K562 (cell line): ENCODE data around the gene C12orf42. TPM values are rescaled to one million over a fixed set of nuclear protein-coding genes. Genes with fewer than 3 reads are reported as not detected.

Experiments used
- ATAC-seq: fragments of 200-7000 bp; cut with Tn5 transposase; 3 replicates; pipeline ENCODE4 v1.9.1; 2020; ENCODE audit warnings: moderate library complexity
- BruUV-seq: library from RNA; stranded (reverse); fragments of 400-500 nt; replicated peaks from 2 replicates; lab custom pipeline; 2021; lab: Mats Ljungman, UMichigan
- CTCF ChIA-PET: fragments of 300-600 bp; formaldehyde crosslinking; extraction: SDS; loops from one replicate; lab custom pipeline; 2021; ENCODE audit warnings: low intra/inter-chr PET ratio; lab: Yijun Ruan, JAX
- POLR2A ChIA-PET: fragments of 300-600, 350-650 bp; sonication (Branson Sonifier 250); formaldehyde crosslinking; extraction: SDS; loops from one replicate; lab custom pipeline; 2021; ENCODE audit warnings: antibody characterized with exemption, inconsistent platforms; lab: Yijun Ruan, JAX
- DNase-seq, 4 experiments: peaks; one replicate each; pipeline versions ENCODE4 v3.0.0 to v3.0.0-alpha.2; 2011 to 2018; ENCODE audit warnings: low spot score in 3 of 4, mixed read lengths in 3 of 4; ENCODE audit errors: extremely low read depth in 1 of 4
- FAIRE-seq: peaks from 2 replicates; lab custom pipeline; 2011; peaks lifted over from hg19 to GRCh38; lab: Jason Lieb, UNC
- H2AFZ ChIP-seq: 2 replicates; pipeline ENCODE4 v1.6.0; 2011; ENCODE audit warnings: low read depth, low read length, control low read depth, inconsistent platforms
- H3K27ac ChIP-seq: fragments of 200-600 bp; 3 replicates; pipeline ENCODE4 v1.8.0; 2011; ENCODE audit warnings: low read depth, mild to moderate bottlenecking, control low read depth, inconsistent platforms, low read length, moderate library complexity, mixed read lengths; ENCODE audit errors: extremely low read depth
- H3K27me3 ChIP-seq, 2 experiments: fragments of 300-600 bp in 1 of 2; 2 replicates in 1 of 2; 3 replicates in 1 of 2; pipeline versions ENCODE4 v1.6.0 to v1.8.0; 2011; ENCODE audit warnings: inconsistent platforms in 2 of 2, low read length in 2 of 2, mild to moderate bottlenecking in 1 of 2, mixed read lengths in 1 of 2, moderate library complexity in 1 of 2; ENCODE audit not compliant: control insufficient read depth in 2 of 2, insufficient read depth in 2 of 2
- H3K36me3 ChIP-seq: fragments of 300-600 bp; 3 replicates; pipeline ENCODE4 v1.8.0; 2011; ENCODE audit warnings: mild to moderate bottlenecking, low read length, inconsistent platforms; ENCODE audit not compliant: control insufficient read depth, insufficient read depth
- H3K4me1 ChIP-seq, 2 experiments: fragments of 200-600 bp in 1 of 2; replicated peaks in 1 of 2; 2 replicates in 1 of 2; 3 replicates in 1 of 2; pipeline versions ENCODE4 v1.5.1 to v1.8.0; 2011; ENCODE audit warnings: inconsistent platforms in 2 of 2, low read length in 2 of 2, mild to moderate bottlenecking in 1 of 2, mixed read lengths in 1 of 2, moderate library complexity in 1 of 2; ENCODE audit not compliant: control insufficient read depth in 2 of 2, insufficient read depth in 2 of 2
- H3K4me2 ChIP-seq: 2 replicates; pipeline ENCODE4 v1.6.1; 2011; ENCODE audit warnings: low read length, control low read depth, inconsistent platforms, mixed read lengths; ENCODE audit not compliant: insufficient read depth
- H3K4me3 ChIP-seq: fragments of 200-600 bp; sonication (generic), shearing (Covaris generic); 2 replicates; pipeline ENCODE4 v1.5.1; 2016; ENCODE audit warnings: control low read depth, inconsistent platforms
- H3K79me2 ChIP-seq: fragments of 200-600 bp; 3 replicates; pipeline ENCODE4 v1.8.0; 2011; ENCODE audit warnings: low read length, inconsistent platforms; ENCODE audit not compliant: control insufficient read depth, insufficient read depth
- H3K9ac ChIP-seq, 2 experiments: 2 replicates each; pipeline versions ENCODE4 v1.6.0 to v1.6.1; 2011; ENCODE audit warnings: low read depth in 2 of 2, low read length in 2 of 2, control low read depth in 1 of 2, inconsistent platforms in 1 of 2, mild to moderate bottlenecking in 1 of 2, mixed read lengths in 1 of 2; ENCODE audit not compliant: insufficient read depth in 1 of 2
- H3K9me1 ChIP-seq: one replicate; pipeline ENCODE4 v1.6.0; 2011; ENCODE audit warnings: inconsistent platforms, mild to moderate bottlenecking, low read length, moderate library complexity; ENCODE audit not compliant: control insufficient read depth, insufficient read depth
- H3K9me3 ChIP-seq: replicated peaks from 2 replicates; pipeline ENCODE4 v1.5.1; 2011; ENCODE audit warnings: low read depth, low read length, inconsistent platforms; ENCODE audit not compliant: control insufficient read depth, insufficient read depth
- H4K20me1 ChIP-seq: replicated peaks from 2 replicates; pipeline ENCODE4 v1.6.1; 2011; ENCODE audit warnings: low read length, inconsistent platforms, mixed read lengths; ENCODE audit not compliant: control insufficient read depth, insufficient read depth
- CREB1 ChIP-seq, 2 experiments: sonication (generic) in 1 of 2; formaldehyde crosslinking in 1 of 2; IDR thresholded peaks; 2 replicates each; pipeline versions ENCODE4 v1.6.1 to v1.8.0; 2012 to 2022; ENCODE audit warnings: inconsistent platforms in 1 of 2, mild to moderate bottlenecking in 1 of 2, missing genetic modification reagents in 1 of 2, moderate library complexity in 1 of 2
- ETS2 ChIP-seq: IDR thresholded peaks from 2 replicates; pipeline ENCODE4 v1.6.1; 2016; ENCODE audit warnings: borderline replicate concordance, missing genetic modification characterization, mild to moderate bottlenecking, moderate library complexity, missing compliant biosample characterization; ENCODE audit not compliant: poor library complexity, severe bottlenecking
- FOXA1 ChIP-seq: fragments of 450-650 bp; IDR thresholded peaks from 2 replicates; pipeline ENCODE4 v1.6.1; 2016; ENCODE audit warnings: mild to moderate bottlenecking, borderline replicate concordance
- FOXA3 ChIP-seq, 2 experiments: fragments of 450-650 bp in 1 of 2; sonication (generic) in 1 of 2; formaldehyde crosslinking; IDR thresholded peaks in 1 of 2; conservative IDR thresholded peaks in 1 of 2; 2 replicates each; pipeline versions ENCODE4 v1.4.0 to v1.8.0; 2020 to 2022; ENCODE audit warnings: mild to moderate bottlenecking in 2 of 2, missing genetic modification reagents in 1 of 2
- HDAC2 ChIP-seq: fragments of 450-650 bp; IDR thresholded peaks from 2 replicates; pipeline ENCODE4 v1.6.1; 2016; ENCODE audit warnings: mild to moderate bottlenecking
- ILF3 ChIP-seq: fragments of 450-650 bp; IDR thresholded peaks from 2 replicates; pipeline ENCODE4 v1.6.1; 2018; ENCODE audit warnings: antibody characterized with exemption, mild to moderate bottlenecking, moderate library complexity, borderline replicate concordance
- PPARD ChIP-seq: fragments of 250-450 bp; sonication (Bioruptor Pico); IDR thresholded peaks from 2 replicates; pipeline ENCODE4 v1.8.0; 2022; ENCODE audit warnings: inconsistent platforms, mild to moderate bottlenecking, moderate library complexity
- RFX5 ChIP-seq: IDR thresholded peaks from 2 replicates; pipeline ENCODE4 v1.6.1; 2011; ENCODE audit warnings: low read depth, mild to moderate bottlenecking, improper control_type of control experiment, low read length
- RNF2 ChIP-seq: sonication (generic); IDR thresholded peaks from 2 replicates; pipeline ENCODE4 v1.6.1; 2016
- SMARCA5 ChIP-seq: fragments of 450-650 bp; IDR thresholded peaks from 2 replicates; pipeline ENCODE4 v1.6.1; 2016
- SOX6 ChIP-seq: fragments of 450-650 bp; IDR thresholded peaks from 2 replicates; pipeline ENCODE4 v1.6.1; 2014; ENCODE audit warnings: mild to moderate bottlenecking
- XRCC3 ChIP-seq: fragments of 450-650 bp; IDR thresholded peaks from 2 replicates; pipeline ENCODE4 v1.6.1; 2017; ENCODE audit warnings: mild to moderate bottlenecking, moderate library complexity
- ZBTB17 ChIP-seq: fragments of 450-650 bp; formaldehyde crosslinking; IDR thresholded peaks from 2 replicates; pipeline ENCODE4 v1.4.0; 2020; ENCODE audit warnings: mild to moderate bottlenecking
- ZNF384 ChIP-seq: IDR thresholded peaks from 2 replicates; pipeline ENCODE4 v1.6.1; 2012; ENCODE audit warnings: low read depth, low read length, improper control_type of control experiment
- ZNF395 ChIP-seq: fragments of 200-800 bp; sonication (Bioruptor generic); IDR thresholded peaks from 2 replicates; pipeline ENCODE4 v1.6.1; 2017; ENCODE audit warnings: missing genetic modification characterization, missing compliant biosample characterization
- ZNF764 ChIP-seq: fragments of 250-450 bp; sonication (Bioruptor Pico); IDR thresholded peaks from 2 replicates; pipeline ENCODE4 v1.4.0; 2020; ENCODE audit warnings: low read depth, mild to moderate bottlenecking, moderate library complexity
- WGBS: fragments of 100-300 bp; shearing (Covaris generic); methylation state at CpG from one replicate; pipeline ENCODE4 v1.1.6; 2016; ENCODE audit warnings: low coverage, mixed read lengths; ENCODE audit not compliant: insufficient coverage; ENCODE audit errors: missing lambda C conversion rate; 5-methylcytosine and 5-hydroxymethylcytosine counted together
- in situ Hi-C: fragments of 300-500 bp; cut with MboI; formaldehyde crosslinking; loops from 4 replicates; pipeline ENCODE4 v1.15.0; 2018; ENCODE audit warnings: inconsistent platforms, mixed read lengths
- intact Hi-C: fragments of 100-400 bp; cut with micrococcal nuclease; formaldehyde crosslinking; loops from 2 replicates; pipeline ENCODE4 v1.14.2; 2022
- polyA plus RNA-seq, 8 experiments: library from polyadenylated mRNA; depleted of rRNA in 4 of 8; stranded (reverse) in 5 of 8; unstranded in 3 of 8; fragments of >200 nt; fragmentation: Nextera tagmentation in 2 of 8; fragmentation: Illumina TruSeq in 1 of 8; extraction: Ambion mirVana in 2 of 8; extraction: Trizol in 1 of 8; gene quantifications; 2 replicates each; pipeline versions ENCODE4 v1.2.1 to v1.2.3, GENCODE V29; 2011 to 2014; ENCODE audit warnings: inconsistent platforms in 1 of 8, missing spikeins in 1 of 8
- total RNA-seq, 7 experiments: library from RNA; depleted of rRNA in 6 of 7; stranded (reverse); fragments of >200 nt in 6 of 7; fragmentation: Illumina TruSeq in 2 of 7; extraction: Trizol in 2 of 7; gene quantifications; 2 replicates each; pipeline versions ENCODE4 v1.2.1 to v1.2.3, GENCODE V29; 2011 to 2021; ENCODE audit warnings: low replicate concordance in 1 of 7
- TF ChIP-seq, protein P1 (sequence below): fragments of 250-450 bp; sonication (Bioruptor Pico); IDR thresholded peaks from 2 replicates; pipeline ENCODE4 v1.8.0; 2022; ENCODE audit warnings: moderate library complexity, mild to moderate bottlenecking, inconsistent platforms
- TF ChIP-seq, protein P2 (sequence below): IDR thresholded peaks from 2 replicates; pipeline ENCODE4 v1.6.1; 2014; ENCODE audit warnings: antibody characterized with exemption
- TF ChIP-seq, protein P3 (sequence below): sonication (generic); formaldehyde crosslinking; IDR thresholded peaks from 2 replicates; pipeline ENCODE4 v1.8.1; 2023; ENCODE audit warnings: mild to moderate bottlenecking, missing genetic modification reagents, moderate library complexity

The C12orf42 gene
- total and polyA plus RNA-seq, 9 of the 15 experiments (the other 6 are each of a cell fraction or from before 2014, with no cell fraction given) = not detected

DNA sequence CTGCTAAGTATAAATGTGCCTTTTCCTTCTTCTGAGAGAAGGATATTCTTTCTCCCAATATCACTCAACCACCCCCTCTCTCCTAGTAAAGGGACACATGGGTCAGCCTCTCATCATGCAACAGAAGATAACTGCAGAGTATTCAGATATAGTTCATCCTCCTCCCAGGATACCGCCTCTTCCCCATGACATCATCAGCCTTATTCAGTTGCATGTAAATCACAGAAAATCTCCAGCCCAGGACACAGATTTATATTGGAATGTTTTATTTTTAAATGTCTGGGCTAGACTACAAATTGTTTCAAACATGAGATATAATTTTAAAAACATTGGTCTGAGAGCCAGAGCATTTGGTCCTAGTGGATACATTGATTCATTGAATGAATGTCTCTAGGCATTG is 178.5 kb downstream of the C12orf42 start (continued):
- TF ChIP-seq ILF3 (no peak), ETS2 (tag) (no peak)
- TF ChIP-seq, all 486 proteins: peak for 0

DNA sequence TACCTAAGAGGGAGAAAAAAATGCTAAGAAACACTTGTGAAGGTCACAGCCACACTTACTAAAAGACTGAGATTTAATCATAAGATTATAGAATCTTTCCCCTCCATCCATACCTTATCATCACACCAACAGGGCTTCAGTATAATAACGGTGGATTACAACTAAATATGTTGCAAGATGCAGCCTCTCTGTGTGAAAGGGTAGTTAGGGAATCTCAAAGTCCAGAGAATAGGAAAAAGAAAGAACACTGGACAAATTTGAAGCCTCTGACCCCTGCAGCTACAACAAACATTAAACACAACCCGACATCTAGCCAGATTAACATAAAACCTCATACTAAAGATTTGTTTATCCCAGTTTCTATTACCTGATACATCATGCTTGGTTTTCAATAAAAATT is 181.0 kb downstream of the C12orf42 start:
- in situ Hi-C loops = no loop called here
- no peak for ATAC-seq
- H3K27ac ChIP-seq = no peak overlapping the region
- POLR2A ChIA-PET = no interaction called here
- H3K9me1 ChIP-seq = no peaks in the 10 kb centered on the region
- H3K4me2 ChIP-seq = no peak overlapping the region
- CTCF ChIA-PET = no interaction called here
- H3K4me1 ChIP-seq = no peaks in the 10 kb centered on the region
- H4K20me1 ChIP-seq = no peaks in the 10 kb centered on the region
- H3K79me2 ChIP-seq = no peaks in the 10 kb centered on the region
- H3K4me3 ChIP-seq = no peak overlapping the region
- intact Hi-C loops = no loop called here
- no peaks in the 10 kb centered on the region for H3K9me3 ChIP-seq
- no peak for FAIRE-seq
- DNase-seq = no peak
- no TSS peak for BruUV-seq
- TF ChIP-seq, protein P1, sequence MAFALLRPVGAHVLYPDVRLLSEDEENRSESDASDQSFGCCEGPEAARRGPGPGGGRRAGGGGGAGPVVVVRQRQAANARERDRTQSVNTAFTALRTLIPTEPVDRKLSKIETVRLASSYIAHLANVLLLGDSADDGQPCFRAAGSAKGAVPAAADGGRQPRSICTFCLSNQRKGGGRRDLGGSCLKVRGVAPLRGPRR (CRISPR knock-in tag) = no peak
- TF ChIP-seq XRCC3 (no peak), PPARD (no peak), ZBTB17 (no peak), SMARCA5 (no peak), ZNF764 (CRISPR knock-in tag) (no peak), ZNF384 (no peak), RNF2 (no peak), ZNF395 (CRISPR knock-in tag) (no peak), HDAC2 (no peak), CREB1 (IDR thresholded peaks at IDR 0.05) (no peak), CREB1 (CRISPR knock-in tag; IDR thresholded peaks at IDR 0.05) (no peak), FOXA1 (no peak), FOXA3 (CRISPR knock-in tag; conservative IDR thresholded peaks at IDR 0.05 in 1 of 2, IDR thresholded peaks at IDR 0.05 in 1 of 2) (no peak), SOX6 (no peak), RFX5 (no peak)
- TF ChIP-seq, protein P2, sequence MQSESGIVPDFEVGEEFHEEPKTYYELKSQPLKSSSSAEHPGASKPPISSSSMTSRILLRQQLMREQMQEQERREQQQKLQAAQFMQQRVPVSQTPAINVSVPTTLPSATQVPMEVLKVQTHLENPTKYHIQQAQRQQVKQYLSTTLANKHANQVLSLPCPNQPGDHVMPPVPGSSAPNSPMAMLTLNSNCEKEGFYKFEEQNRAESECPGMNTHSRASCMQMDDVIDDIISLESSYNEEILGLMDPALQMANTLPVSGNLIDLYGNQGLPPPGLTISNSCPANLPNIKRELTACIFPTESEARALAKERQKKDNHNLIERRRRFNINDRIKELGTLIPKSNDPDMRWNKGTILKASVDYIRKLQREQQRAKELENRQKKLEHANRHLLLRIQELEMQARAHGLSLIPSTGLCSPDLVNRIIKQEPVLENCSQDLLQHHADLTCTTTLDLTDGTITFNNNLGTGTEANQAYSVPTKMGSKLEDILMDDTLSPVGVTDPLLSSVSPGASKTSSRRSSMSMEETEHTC = no peak
- TF ChIP-seq, protein P3, sequence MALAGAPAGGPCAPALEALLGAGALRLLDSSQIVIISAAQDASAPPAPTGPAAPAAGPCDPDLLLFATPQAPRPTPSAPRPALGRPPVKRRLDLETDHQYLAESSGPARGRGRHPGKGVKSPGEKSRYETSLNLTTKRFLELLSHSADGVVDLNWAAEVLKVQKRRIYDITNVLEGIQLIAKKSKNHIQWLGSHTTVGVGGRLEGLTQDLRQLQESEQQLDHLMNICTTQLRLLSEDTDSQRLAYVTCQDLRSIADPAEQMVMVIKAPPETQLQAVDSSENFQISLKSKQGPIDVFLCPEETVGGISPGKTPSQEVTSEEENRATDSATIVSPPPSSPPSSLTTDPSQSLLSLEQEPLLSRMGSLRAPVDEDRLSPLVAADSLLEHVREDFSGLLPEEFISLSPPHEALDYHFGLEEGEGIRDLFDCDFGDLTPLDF (CRISPR knock-in tag) = no peak
- TF ChIP-seq, all 486 proteins: peak for 0
- Histone ChIP-seq H3K27me3 (no peaks in the 10 kb centered on the region), H2AFZ (no peak overlapping the region), H3K36me3 (no peaks in the 10 kb centered on the region), H3K9ac (no peak overlapping the region)
- 3% methylated on average over 2 of the region's 2 CpGs for WGBS
